Astrocyte of the spinal cord (primary cell): ENCODE data around the gene KYNU.

Experiments
- DNase-seq: peaks from one replicate; pipeline ENCODE4 v3.0.0; 2011; ENCODE audit warnings: low read depth, low spot score
- H3K4me3 ChIP-seq: 2 replicates; pipeline ENCODE4 v1.5.1; 2011; ENCODE audit warnings: low read depth, mild to moderate bottlenecking, low read length, moderate library complexity
- in situ Hi-C: cut with HindIII; loops from 2 replicates; pipeline ENCODE4 v1.10.0; 2017; ENCODE audit warnings: low sequenced_read_pairs
- TF ChIP-seq, protein P1 (sequence below): IDR thresholded peaks from 2 replicates; pipeline ENCODE4 v1.5.1; 2012; ENCODE audit warnings: low read depth, mild to moderate bottlenecking, low read length, inconsistent platforms

Gene KYNU

DNA sequence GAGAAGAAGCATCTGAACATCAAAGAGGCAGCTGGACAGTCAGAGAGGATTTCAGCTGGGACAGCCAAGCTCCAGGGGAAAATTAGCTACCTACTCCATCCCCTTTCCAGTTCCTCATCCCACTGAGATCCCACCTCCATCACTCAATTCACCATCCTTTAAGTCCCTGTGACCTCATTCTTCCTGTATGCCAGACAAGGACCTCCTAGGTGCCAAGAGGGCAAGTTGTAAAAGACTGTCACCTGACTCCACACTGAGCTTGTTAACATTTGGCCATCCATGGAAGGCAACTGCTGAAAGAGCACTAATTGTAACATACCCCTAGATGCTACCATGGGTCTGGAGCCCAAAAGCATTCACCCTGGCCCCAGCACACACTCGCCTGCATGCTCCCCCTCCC lies 97.8 kb downstream of the KYNU start:
- TF ChIP-seq, protein P1, sequence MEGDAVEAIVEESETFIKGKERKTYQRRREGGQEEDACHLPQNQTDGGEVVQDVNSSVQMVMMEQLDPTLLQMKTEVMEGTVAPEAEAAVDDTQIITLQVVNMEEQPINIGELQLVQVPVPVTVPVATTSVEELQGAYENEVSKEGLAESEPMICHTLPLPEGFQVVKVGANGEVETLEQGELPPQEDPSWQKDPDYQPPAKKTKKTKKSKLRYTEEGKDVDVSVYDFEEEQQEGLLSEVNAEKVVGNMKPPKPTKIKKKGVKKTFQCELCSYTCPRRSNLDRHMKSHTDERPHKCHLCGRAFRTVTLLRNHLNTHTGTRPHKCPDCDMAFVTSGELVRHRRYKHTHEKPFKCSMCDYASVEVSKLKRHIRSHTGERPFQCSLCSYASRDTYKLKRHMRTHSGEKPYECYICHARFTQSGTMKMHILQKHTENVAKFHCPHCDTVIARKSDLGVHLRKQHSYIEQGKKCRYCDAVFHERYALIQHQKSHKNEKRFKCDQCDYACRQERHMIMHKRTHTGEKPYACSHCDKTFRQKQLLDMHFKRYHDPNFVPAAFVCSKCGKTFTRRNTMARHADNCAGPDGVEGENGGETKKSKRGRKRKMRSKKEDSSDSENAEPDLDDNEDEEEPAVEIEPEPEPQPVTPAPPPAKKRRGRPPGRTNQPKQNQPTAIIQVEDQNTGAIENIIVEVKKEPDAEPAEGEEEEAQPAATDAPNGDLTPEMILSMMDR = no peak
- no peak for DNase-seq
- in situ Hi-C loops = no loop called here
- no peak overlapping the region for H3K4me3 ChIP-seq

DNA sequence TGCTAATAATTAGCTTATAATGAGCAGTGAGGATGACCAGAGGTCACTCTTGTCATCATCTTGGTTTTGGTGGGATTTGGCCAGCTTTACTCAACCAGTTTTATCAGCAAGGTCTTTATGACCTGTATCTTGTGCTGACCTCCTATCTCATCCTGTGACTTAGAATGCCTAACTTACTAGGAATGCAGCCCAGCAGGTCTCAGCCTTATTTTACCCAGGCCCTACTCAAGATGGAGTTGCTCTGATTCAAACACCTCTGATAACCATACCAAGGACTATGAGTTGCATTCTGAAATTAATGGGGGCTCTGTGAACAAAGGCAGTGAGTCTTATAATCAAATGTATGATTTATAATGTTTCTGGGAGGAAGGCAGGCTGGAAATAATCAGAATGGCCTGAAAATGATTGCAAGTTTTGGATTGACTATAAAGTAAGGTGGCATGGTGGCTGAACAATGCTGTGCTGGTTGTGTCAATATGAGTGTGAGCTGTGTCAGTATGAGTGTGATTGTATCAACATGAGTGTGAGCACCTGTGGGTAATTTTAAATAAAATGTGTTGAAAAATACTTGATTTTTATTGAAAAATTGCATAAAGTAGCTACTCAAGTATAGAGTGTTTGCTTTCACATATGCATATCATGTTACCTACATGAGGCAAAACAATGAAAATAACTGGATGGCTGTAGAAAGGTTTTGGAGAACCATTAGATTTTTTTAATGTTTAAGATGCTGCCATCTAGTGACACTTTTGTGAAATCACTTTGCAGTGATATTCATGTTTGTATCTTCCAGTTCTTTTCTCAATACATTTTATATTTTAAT lies 103.0 kb downstream of the KYNU start:
- in situ Hi-C loops = no loop called here
- TF ChIP-seq, protein P1 = peak; percentile 49
- no peak overlapping the region for H3K4me3 ChIP-seq
- DNase-seq = peak; percentile 69

DNA sequence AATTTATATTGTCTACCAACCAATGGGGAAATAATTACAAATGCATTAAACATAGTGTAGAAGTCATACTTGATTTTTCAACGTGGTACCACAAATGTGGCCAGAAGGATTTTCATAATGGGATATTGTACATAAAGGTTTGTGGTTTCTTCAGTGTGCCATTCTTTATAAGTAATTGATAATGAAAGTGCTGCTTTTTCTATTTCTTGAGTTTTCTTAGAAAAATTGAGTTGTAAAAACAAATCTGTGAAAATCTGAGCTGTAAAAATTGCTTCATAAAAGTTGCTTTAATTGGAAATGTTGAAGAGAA lies 103.6 kb downstream of the KYNU start:
- in situ Hi-C loops = no loop called here
- no peak for DNase-seq
- no peak overlapping the region for H3K4me3 ChIP-seq
- TF ChIP-seq, protein P1 = no peak

DNA sequence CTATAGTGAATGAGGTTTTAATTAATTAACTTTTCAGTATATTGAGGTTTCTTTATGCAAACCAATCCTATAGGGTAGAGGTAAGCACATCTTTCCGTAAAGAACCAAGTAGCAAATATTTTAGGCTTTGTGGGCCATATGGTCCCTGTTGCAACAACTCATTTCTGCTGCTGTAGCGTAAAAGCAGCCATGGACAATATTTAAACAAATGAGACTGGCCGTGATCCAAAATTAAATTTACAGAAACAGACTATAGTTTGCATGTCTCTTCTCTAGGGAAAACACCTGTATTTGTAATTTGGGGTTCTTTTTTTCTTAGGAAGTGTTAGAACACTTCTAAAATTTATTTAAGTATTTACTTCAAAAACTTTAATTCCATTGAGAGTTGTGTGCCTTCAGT lies 104.3 kb downstream of the KYNU start:
- in situ Hi-C loops = no loop called here
- no peak overlapping the region for H3K4me3 ChIP-seq
- TF ChIP-seq, protein P1 = no peak
- no peak for DNase-seq

DNA sequence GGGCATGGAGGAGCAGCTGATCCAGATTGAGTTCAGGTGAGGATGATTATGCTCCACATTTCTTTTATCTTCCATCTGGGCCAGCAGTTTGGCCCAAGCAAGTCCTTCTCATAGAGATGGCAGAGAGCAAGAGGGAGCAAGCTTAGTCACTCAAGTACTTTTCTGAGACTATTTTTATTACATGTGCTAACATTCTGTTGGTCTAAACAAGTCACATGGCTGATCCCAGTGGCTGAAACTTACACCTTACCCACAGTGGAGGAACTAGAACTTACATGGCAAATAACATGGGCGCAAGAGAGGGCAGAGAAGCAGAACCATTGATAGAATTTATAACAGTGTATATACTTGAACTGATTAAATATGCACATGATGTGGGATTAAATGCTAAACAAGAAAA lies 105.7 kb downstream of the KYNU start:
- TF ChIP-seq, protein P1 = no peak
- H3K4me3 ChIP-seq = no peak overlapping the region
- no peak for DNase-seq
- in situ Hi-C loops = no loop called here

DNA sequence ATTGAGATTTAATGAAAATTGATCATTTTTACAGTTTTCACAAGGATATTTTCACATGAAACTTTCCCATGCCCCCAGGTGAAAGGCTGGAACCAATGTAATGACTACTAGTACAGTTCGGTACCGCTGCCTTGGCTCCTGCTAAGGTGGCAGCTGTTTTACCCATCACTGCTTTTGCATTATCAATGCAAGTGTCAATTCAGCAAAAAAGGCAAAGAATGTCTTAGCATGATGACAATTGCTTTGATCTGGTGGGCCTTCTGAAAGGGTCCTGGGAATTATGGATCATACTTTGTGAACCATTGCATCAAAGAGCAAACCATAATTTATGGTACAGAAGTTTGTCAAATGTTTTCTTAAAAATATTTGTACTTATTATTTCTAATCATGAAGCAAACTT lies 107.2 kb downstream of the KYNU start:
- DNase-seq = no peak
- H3K4me3 ChIP-seq = no peak overlapping the region
- TF ChIP-seq, protein P1 = no peak
- in situ Hi-C loops = no loop called here
